MM.1S (cell line): ENCODE measurements around the gene MAP3K4.

Source experiments
- CTCF ChIP-seq: fragments of 300-600 bp; sonication (generic); IDR thresholded peaks from 2 replicates; pipeline ENCODE4 v1.5.1; 2016; ENCODE audit warnings: antibody characterized with exemption, low read length, mixed read lengths
- EZH2 ChIP-seq: fragments of 300-600 bp; sonication (generic); optimal IDR thresholded peaks from 2 replicates; pipeline ENCODE3; 2017; ENCODE audit warnings: low read depth, mild to moderate bottlenecking, antibody characterized with exemption, low read length, mixed read lengths
- EZH2phosphoT487 ChIP-seq: fragments of 300-600 bp; sonication (generic); IDR thresholded peaks from 2 replicates; pipeline ENCODE4 v1.6.1; 2018; ENCODE audit warnings: antibody characterized with exemption, low read length

- TF ChIP-seq CTCF (no peak), EZH2 (no peak), EZH2phosphoT487 (no peak)
Observed at GRCh38 chr6:160998766-160999165, 7.2 kb downstream of the MAP3K4 start.
